HG03135 (cell line): ENCODE data around the gene ADGRG2.

Experiments
- ATAC-seq: cut with Tn5 transposase; IDR thresholded peaks from one replicate; pipeline ENCODE4 v1.9.1; 2021; ENCODE audit warnings: mild to moderate bottlenecking, moderate library complexity; ENCODE audit not compliant: unreplicated experiment

Gene ADGRG2

GRCh38 chrX:19121898-19122640, at the start of gene ADGRG2:
TSS of gene ADGRG2 (minus strand) at chrX:19122468. CDS start at chrX:19068834, 53,634 bp downstream.
- ATAC-seq = no peak

GRCh38 chrX:19168609-19169008, 46.3 kb upstream of the ADGRG2 start:
- no peak for ATAC-seq

- no peak for ATAC-seq
Observed at GRCh38 chrX:19162851-19163250, 40.6 kb upstream of the ADGRG2 start.

GRCh38 chrX:19156186-19156585, 33.9 kb upstream of the ADGRG2 start:
- ATAC-seq = no peak

- ATAC-seq = no peak
Observed at GRCh38 chrX:19152762-19153161, 30.5 kb upstream of the ADGRG2 start.

- ATAC-seq = no peak
Observed at GRCh38 chrX:19137067-19137466, 14.8 kb upstream of the ADGRG2 start.

- ATAC-seq = no peak
Observed at GRCh38 chrX:19133784-19134183, 11.5 kb upstream of the ADGRG2 start.

GRCh38 chrX:19133231-19133630, 11.0 kb upstream of the ADGRG2 start:
- ATAC-seq = no peak

GRCh38 chrX:19130628-19131027, 8.4 kb upstream of the ADGRG2 start:
- ATAC-seq = no peak

- no peak for ATAC-seq
Observed at GRCh38 chrX:19129694-19130093, 7.4 kb upstream of the ADGRG2 start.

- no peak for ATAC-seq
Observed at GRCh38 chrX:19127649-19128168, 5.4 kb upstream of the ADGRG2 start.

GRCh38 chrX:19122641-19123009, 357 bp upstream of the ADGRG2 start:
- no peak for ATAC-seq

GRCh38 chrX:19121466-19121865, 802 bp downstream of the ADGRG2 start:
- no peak for ATAC-seq

GRCh38 chrX:19110642-19111041, 11.6 kb downstream of the ADGRG2 start:
- ATAC-seq = no peak

- no peak for ATAC-seq
Observed at GRCh38 chrX:19107035-19107434, 15.2 kb downstream of the ADGRG2 start.

GRCh38 chrX:19100586-19100985, 21.7 kb downstream of the ADGRG2 start:
- no peak for ATAC-seq

- no peak for ATAC-seq
Observed at GRCh38 chrX:19097553-19098283, 24.6 kb downstream of the ADGRG2 start.

- ATAC-seq = no peak
Observed at GRCh38 chrX:19096586-19096985, 25.7 kb downstream of the ADGRG2 start.

GRCh38 chrX:19094654-19095053, 27.6 kb downstream of the ADGRG2 start:
- no peak for ATAC-seq

GRCh38 chrX:19091596-19091995, 30.7 kb downstream of the ADGRG2 start:
- no peak for ATAC-seq

GRCh38 chrX:19089555-19090040, 32.7 kb downstream of the ADGRG2 start:
- no peak for ATAC-seq
